Uterus (tissue), 4 donors: ENCODE measurements around the gene TSHZ1. TPM values are rescaled to one million over a fixed set of nuclear protein-coding genes. Genes with fewer than 3 reads are reported as not detected.

Experiments used
- DNase-seq, 2 donors: peaks; one replicate each; pipeline ENCODE4 v3.0.0-alpha.2; 2019 to 2020
- H3K27ac ChIP-seq, 2 donors: fragments of 200-600 bp; sonication (generic); 1 replicate in 1 of 2; 2 replicates in 1 of 2; pipeline ENCODE4 v1.5.1; 2016 to 2018
- H3K27me3 ChIP-seq, 2 donors: fragments of 200-600 bp; sonication (generic); one replicate each; pipeline ENCODE4 v1.5.1; 2018 to 2019; ENCODE audit warnings: control low read depth in 1 of 2
- H3K36me3 ChIP-seq, 2 donors: fragments of 200-600 bp; sonication (generic); one replicate each; pipeline ENCODE4 v1.5.1; 2019; ENCODE audit warnings: control low read depth in 1 of 2
- H3K4me1 ChIP-seq, 2 donors: fragments of 200-600 bp; sonication (generic); one replicate each; pipeline ENCODE4 v1.5.1; 2018 to 2019; ENCODE audit warnings: control low read depth in 1 of 2
- H3K4me3 ChIP-seq, 2 donors: fragments of 200-600 bp; sonication (generic); 1 replicate in 1 of 2; 2 replicates in 1 of 2; pipeline ENCODE4 v1.5.1; 2018 to 2019; ENCODE audit warnings: mild to moderate bottlenecking in 1 of 2
- H3K9me3 ChIP-seq, 2 donors: fragments of 200-600 bp; sonication (generic); one replicate each; pipeline ENCODE4 v1.5.1; 2019; ENCODE audit warnings: control low read depth in 1 of 2
- POLR2A ChIP-seq, 2 donors: fragments of 450-650 bp; IDR thresholded peaks; one replicate each; pipeline ENCODE4 v1.6.1; 2016; ENCODE audit warnings: antibody characterized with exemption in 2 of 2, mild to moderate bottlenecking in 1 of 2, moderate library complexity in 1 of 2
- intact Hi-C: fragments of 100-400 bp; cut with DNase I; formaldehyde crosslinking; loops from one replicate; pipeline ENCODE4 v1.15.1; 2023; ENCODE audit warnings: low total_unique reads
- total RNA-seq, 4 donors: library from RNA; depleted of rRNA in 3 of 4; stranded (reverse); fragments of >200 nt in 3 of 4; gene quantifications; one replicate each; pipeline versions ENCODE4 v1.1.0 to v1.2.4, GENCODE V29; 2014 to 2023
- TF ChIP-seq, protein P1 (sequence below), 4 experiments: fragments of 200-600 bp in 2 of 4; fragments of 450-650 bp in 2 of 4; sonication (generic) in 2 of 4; IDR thresholded peaks; one replicate each; pipeline ENCODE4 v1.5.1; 2016 to 2019; ENCODE audit warnings: antibody characterized with exemption in 4 of 4, mild to moderate bottlenecking in 2 of 4, moderate library complexity in 1 of 4
- donor health status: DM: yes; HTN: yes; CAD: no.

The TSHZ1 gene
- total RNA-seq, 4 donors from 2014 or later, result 10.0 to 31.9 (median 21.4) TPM

- no peak for TF ChIP-seq POLR2A (IDR thresholded peaks at IDR 0.05)
- TF ChIP-seq, protein P1, sequence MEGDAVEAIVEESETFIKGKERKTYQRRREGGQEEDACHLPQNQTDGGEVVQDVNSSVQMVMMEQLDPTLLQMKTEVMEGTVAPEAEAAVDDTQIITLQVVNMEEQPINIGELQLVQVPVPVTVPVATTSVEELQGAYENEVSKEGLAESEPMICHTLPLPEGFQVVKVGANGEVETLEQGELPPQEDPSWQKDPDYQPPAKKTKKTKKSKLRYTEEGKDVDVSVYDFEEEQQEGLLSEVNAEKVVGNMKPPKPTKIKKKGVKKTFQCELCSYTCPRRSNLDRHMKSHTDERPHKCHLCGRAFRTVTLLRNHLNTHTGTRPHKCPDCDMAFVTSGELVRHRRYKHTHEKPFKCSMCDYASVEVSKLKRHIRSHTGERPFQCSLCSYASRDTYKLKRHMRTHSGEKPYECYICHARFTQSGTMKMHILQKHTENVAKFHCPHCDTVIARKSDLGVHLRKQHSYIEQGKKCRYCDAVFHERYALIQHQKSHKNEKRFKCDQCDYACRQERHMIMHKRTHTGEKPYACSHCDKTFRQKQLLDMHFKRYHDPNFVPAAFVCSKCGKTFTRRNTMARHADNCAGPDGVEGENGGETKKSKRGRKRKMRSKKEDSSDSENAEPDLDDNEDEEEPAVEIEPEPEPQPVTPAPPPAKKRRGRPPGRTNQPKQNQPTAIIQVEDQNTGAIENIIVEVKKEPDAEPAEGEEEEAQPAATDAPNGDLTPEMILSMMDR (IDR thresholded peaks at IDR 0.05), result no peak
- H3K27me3 ChIP-seq, result no peaks in the 10 kb centered on the region
- DNase-seq, result no peak
- peaks cover 4 to 22% of the 10 kb centered on the region in 2 donors for H3K4me1 ChIP-seq
- H3K27ac ChIP-seq, result peak overlapping the region; percentile 94 to 99
- intact Hi-C loops, result no loop called here
- H3K9me3 ChIP-seq, result no peaks in the 10 kb centered on the region
- no peaks in the 10 kb centered on the region for H3K36me3 ChIP-seq
- peak overlapping the region; percentile 54 to 99 for H3K4me3 ChIP-seq
Measured at GRCh38 chr18:75207310-75208154, 3.1 kb upstream of the TSHZ1 start.

GRCh38 chr18:75208155-75208835, 2.3 kb upstream of the TSHZ1 start:
- peak; percentile 45 to 46 for DNase-seq
- H3K36me3 ChIP-seq, result no peaks in the 10 kb centered on the region
- peaks cover 7 to 22% of the 10 kb centered on the region in 2 donors for H3K4me1 ChIP-seq
- H3K4me3 ChIP-seq, result peak overlapping the region; percentile 54 to 99
- no peak for TF ChIP-seq POLR2A (IDR thresholded peaks at IDR 0.05)
- TF ChIP-seq, protein P1 (IDR thresholded peaks at IDR 0.05), result peak in 1 of 4 experiments; percentile 4
- H3K27me3 ChIP-seq, result no peaks in the 10 kb centered on the region
- H3K27ac ChIP-seq, result peak overlapping the region; percentile 94 to 99
- intact Hi-C loops, result no loop called here
- no peaks in the 10 kb centered on the region for H3K9me3 ChIP-seq

GRCh38 chr18:75208836-75209128, 1.8 kb upstream of the TSHZ1 start:
- H3K27me3 ChIP-seq, result no peaks in the 10 kb centered on the region
- intact Hi-C loops, result no loop called here
- no peaks in the 10 kb centered on the region for H3K36me3 ChIP-seq
- peak in 1 of 2 donors; percentile 62 for TF ChIP-seq POLR2A (IDR thresholded peaks at IDR 0.05)
- TF ChIP-seq, protein P1 (IDR thresholded peaks at IDR 0.05), result no peak
- peaks cover 7 to 21% of the 10 kb centered on the region in 2 donors for H3K4me1 ChIP-seq
- peak overlapping the region; percentile 94 to 99 for H3K27ac ChIP-seq
- DNase-seq, result no peak
- H3K4me3 ChIP-seq, result peak overlapping the region; percentile 54 to 99
- no peaks in the 10 kb centered on the region for H3K9me3 ChIP-seq

- no peaks in the 10 kb centered on the region for H3K27me3 ChIP-seq
- peak; percentile 81 to 84 for DNase-seq
- no peaks in the 10 kb centered on the region for H3K9me3 ChIP-seq
- peak in 1 of 2 donors; percentile 43 for TF ChIP-seq POLR2A (IDR thresholded peaks at IDR 0.05)
- TF ChIP-seq, protein P1 (IDR thresholded peaks at IDR 0.05), result no peak
- H3K36me3 ChIP-seq, result no peaks in the 10 kb centered on the region
- H3K27ac ChIP-seq, result peak within 1 kb of the TSS; percentile 94 to 99
- peak within 1 kb of the TSS; percentile 54 to 99 for H3K4me3 ChIP-seq
- peaks cover 7 to 20% of the 10 kb centered on the region in 2 donors for H3K4me1 ChIP-seq
- intact Hi-C loops, result no loop called here
Measured at GRCh38 chr18:75209129-75209950, 1.3 kb upstream of the TSHZ1 start, which contains the start of gene PTGR3. PTGR3 (minus strand) TSS chr18:75209139; CDS start chr18:75209058, 81 bp downstream.
